GM18520 (cell line): ENCODE results near the gene MDFIC.

ENCODE experiments used
- ATAC-seq: cut with Tn5 transposase; IDR thresholded peaks from one replicate; pipeline ENCODE4 v1.9.1; 2021; ENCODE audit not compliant: unreplicated experiment

Gene MDFIC

DNA sequence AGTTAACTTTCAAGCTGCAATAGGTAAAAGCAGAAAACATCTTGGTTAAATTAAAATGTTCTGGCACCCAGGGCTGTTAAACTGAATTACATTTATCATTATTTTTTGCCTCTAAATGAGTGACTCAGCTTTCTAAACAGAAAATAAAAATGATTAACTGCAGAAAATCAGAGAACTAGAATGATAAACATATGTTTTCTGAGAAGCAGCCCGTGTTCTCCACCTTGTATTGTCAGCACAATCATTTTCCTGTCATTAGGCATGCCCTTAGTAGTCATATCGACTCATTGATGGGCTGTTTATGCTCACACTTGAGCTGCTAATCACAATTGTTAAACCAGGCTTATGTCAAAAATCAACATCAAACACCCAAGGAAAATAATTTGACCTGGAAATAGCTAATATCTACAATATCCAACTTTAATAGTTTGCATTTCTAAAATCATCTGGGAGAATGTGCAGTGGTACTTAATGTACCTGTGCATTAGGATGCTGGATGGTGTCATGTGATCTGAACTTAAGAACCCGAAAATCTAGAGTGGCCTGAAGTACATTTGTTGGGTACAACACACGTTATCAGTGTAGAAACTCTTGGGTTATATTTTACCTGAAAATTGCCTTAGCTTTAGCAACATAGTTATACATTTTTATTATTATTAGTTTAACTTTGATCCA lies 2.3 kb downstream of the MDFIC start:
- ATAC-seq: peak; percentile 20

DNA sequence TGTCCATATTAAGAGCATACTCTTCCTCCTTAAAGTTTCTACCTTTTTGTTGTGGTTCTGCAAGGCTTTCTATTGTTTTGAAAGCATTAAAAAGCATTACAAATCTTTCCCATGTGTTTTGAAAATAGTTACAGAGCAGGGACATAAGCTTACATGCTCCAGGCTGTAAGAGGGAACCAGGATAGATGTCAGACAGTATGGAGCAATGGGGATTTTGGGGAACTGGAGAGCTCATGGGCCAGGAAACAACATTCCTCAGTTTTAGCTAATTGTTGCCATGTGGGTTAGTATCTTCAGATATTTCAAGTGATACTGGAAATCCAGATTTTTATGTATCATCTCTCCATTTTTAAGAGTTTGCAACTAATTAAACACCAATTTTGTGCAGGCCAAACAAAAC lies 3.5 kb downstream of the MDFIC start:
- ATAC-seq: no peak

GRCh38 chr7:114928060-114928459 lies 6.2 kb downstream of the MDFIC start:
- ATAC-seq: no peak

GRCh38 chr7:114929570-114929969 lies 7.7 kb downstream of the MDFIC start:
- ATAC-seq: no peak

- ATAC-seq: no peak
These were observed 8.3 kb downstream of the MDFIC start for GRCh38 chr7:114930107-114930661.

- peak; percentile 26 for ATAC-seq
These were observed 9.1 kb downstream of the MDFIC start for GRCh38 chr7:114930829-114931655.

- ATAC-seq: peak; percentile 71
These were observed 9.7 kb downstream of the MDFIC start for GRCh38 chr7:114931656-114932011.

DNA sequence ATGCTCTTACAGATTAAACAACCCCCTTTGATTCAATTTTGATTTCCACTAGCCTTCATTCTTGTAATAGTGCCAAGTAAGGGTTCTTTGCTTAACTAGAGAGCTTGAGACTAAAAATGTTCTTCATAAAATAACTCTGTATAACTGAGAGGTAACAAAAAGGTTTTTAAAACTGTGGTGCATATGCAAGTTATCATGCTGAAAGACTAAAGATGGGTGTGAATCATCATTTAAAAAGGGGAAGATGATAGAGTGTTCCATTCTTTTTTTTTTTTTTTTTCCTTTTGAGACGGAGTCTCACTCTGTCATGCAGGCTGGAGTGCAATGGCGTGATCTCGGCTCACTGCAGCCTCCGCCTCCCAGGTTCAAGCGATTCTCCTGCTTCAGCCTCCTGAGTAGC lies 11.1 kb downstream of the MDFIC start:
- no peak for ATAC-seq

GRCh38 chr7:114933658-114934057 lies 11.8 kb downstream of the MDFIC start:
- no peak for ATAC-seq

DNA sequence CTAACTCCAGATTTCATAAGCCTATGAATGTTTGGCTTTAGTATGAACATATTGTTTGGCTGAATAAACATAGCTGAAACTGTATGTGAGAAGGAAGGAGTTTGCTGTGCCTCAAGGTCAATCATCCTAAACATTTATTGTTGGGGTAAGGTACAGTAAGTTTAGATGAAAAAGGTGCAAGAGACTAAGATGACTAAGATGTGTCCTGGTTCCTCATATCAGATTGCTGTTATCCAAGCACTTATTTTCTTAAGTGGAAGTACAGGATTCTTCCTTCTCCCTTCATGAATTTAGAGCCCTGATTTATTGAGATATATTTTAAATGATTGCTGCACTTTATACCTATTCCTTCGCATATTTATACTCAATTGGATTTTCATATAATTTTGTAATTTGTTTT lies 12.2 kb downstream of the MDFIC start:
- ATAC-seq: no peak

- ATAC-seq: no peak
These were observed 12.8 kb downstream of the MDFIC start for GRCh38 chr7:114934713-114935112.

DNA sequence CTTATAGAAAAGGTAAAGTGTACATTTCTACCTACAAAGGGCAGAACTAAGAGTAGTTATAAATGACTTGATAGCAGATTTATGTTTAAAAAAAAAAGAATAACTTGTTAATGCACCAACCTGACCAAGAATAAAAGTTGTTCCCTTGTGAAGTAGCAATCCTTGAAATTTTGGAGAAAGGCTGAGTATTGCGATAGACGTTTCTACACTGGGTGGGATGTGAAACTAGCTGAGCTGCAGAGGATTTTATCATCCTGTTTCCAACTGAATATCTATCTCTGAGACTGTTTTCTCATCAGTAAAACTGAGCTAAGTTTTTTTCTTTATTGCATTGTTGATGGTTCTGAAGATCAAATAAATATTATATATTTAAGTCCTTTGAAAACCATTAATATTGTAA lies 14.6 kb downstream of the MDFIC start:
- no peak for ATAC-seq

- ATAC-seq: no peak
These were observed 15.6 kb downstream of the MDFIC start for GRCh38 chr7:114937446-114937845.

DNA sequence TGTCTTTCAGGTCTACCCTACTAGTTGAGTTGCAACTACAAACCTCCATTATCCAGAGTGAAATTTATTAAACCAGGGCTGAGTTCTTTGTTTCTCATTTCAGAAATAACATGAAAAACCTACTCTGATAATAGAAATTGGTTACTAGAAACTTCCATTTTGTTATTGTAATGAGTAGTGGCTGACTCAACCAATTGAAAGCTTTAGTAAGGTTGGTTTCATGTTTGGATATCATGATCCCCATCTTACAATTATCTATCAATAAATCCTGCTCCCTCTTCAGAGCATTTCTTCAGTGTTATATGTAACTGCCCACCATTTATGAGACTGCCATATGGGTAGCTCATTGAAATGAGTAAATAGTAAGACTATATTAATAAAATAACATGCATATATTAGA lies 16.9 kb downstream of the MDFIC start:
- no peak for ATAC-seq

DNA sequence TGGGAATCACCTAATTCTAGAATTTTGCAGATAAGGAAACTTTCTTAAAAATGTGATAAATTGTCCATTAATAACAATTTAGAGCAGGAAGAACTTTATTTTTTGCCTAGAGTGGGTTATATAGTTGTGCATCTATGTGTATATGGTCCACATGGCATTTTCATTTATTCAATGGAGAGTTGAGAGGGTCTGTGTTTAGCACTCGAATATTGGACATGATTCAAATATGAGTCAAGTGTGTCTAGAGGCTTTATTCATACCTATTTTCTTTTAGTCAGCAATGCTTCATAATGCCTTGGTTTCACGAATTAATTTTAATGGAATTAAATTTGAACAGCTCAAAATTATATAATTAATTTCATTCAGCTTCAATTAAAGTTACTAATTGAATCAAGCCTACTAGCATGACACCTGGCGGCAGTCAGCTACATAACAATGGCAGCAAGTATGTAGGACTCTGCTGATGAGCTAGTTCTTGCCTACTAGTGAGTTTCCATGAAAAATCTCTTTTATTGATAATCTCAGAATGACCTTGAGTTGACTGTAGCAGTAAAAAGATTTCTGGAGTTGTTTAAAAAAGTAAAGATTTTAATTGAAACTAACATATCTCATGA lies 17.7 kb downstream of the MDFIC start:
- ATAC-seq: no peak

GRCh38 chr7:114940220-114940619 lies 18.3 kb downstream of the MDFIC start:
- no peak for ATAC-seq

GRCh38 chr7:114941692-114942091 lies 19.8 kb downstream of the MDFIC start:
- ATAC-seq: no peak

GRCh38 chr7:114942446-114943175 lies 20.7 kb downstream of the MDFIC start:
- ATAC-seq: peak; percentile 41

DNA sequence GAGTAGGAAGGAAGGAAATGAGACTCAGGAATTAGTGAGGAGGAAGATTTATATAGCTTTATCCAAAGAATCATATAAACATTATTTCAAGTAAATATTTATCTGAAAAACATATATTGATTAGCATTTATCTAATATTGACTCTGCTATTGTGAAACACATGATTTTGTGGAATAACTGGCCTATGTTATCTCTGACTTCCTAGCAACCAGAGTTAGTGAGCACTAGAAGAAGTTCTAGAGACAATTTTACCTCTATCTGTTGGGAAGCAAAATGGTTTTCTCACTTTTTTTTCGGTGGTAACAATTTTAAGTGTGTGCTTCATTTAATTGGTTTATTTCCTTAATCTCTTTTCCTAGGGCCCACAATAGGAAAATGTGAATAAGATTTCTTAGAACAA lies 21.6 kb downstream of the MDFIC start:
- ATAC-seq: no peak

GRCh38 chr7:114943953-114944744 lies 22.3 kb downstream of the MDFIC start:
- ATAC-seq: no peak
